Measurements from ENCODE around the gene SNX30. TPM values are rescaled to one million over a fixed set of nuclear protein-coding genes. Genes with fewer than 3 reads are reported as not detected.

SNX30 gene
- polyA plus RNA-seq (2013), result 4.5 TPM

- Histone ChIP-seq H3K4me1 (ENCODE audit: control extremely low read depth in 1 of 4, control insufficient read depth in 4 of 4, insufficient read depth in 4 of 4, low read length in 3 of 4) (peaks cover 9 to 48% (median 26%) of the 10 kb centered on the region in 4 experiments), H3K27ac (ENCODE audit: insufficient read depth in 1 of 2, low read depth in 1 of 2, low read length in 2 of 2, poor library complexity in 1 of 2, severe bottlenecking in 2 of 2) (peak within 1 kb of the TSS in 1 of 2 experiments; percentile 20), H3K4me3 (ENCODE audit: control insufficient read depth in 1 of 7, extremely low read depth in 1 of 7, insufficient read depth in 4 of 7, low read depth in 2 of 7, low read length in 6 of 7) (peak within 1 kb of the TSS; percentile 69 to 91 (median 76)), H3K9me3 (ENCODE audit: control extremely low read depth in 1 of 5, control insufficient read depth in 4 of 5, insufficient read depth in 2 of 5, low read depth in 1 of 5, low read length in 4 of 5) (no peaks in the 10 kb centered on the region), H3K36me3 (ENCODE audit: control insufficient read depth in 4 of 4, insufficient read depth in 4 of 4, low read length in 3 of 4) (no peaks in the 10 kb centered on the region), H3K27me3 (replicated peaks in 2 of 5; ENCODE audit: control insufficient read depth in 4 of 5, insufficient read depth in 5 of 5, low read length in 4 of 5) (peaks cover 0 to 1% (median 0%) of the 10 kb centered on the region in 5 experiments)
- ChIA-PET CTCF (interaction anchor here (0.6 to 2.3 kb wide), 5 partner anchors 16 to 307 kb away, joined by 3 to 5 read pairs (median 3); partner anchors contain the start of gene INIP), POLR2A (no interaction called here)
- peak; percentile 69 to 83 (median 77) for DNase-seq
- WGBS (ENCODE audit: insufficient coverage), result 10% methylated on average over 19 of the region's 49 CpGs
Observed at GRCh38 chr9:112750016-112750763, at the start of gene SNX30. Gene SNX30, plus strand, starts transcription at chr9:112750760. Its CDS starts 242 bp downstream, at chr9:112751002.

GRCh38 chr9:112703304-112703703 lies 47.3 kb upstream of the SNX30 start:
- Histone ChIP-seq H3K9me3 (ENCODE audit: control extremely low read depth in 1 of 5, control insufficient read depth in 4 of 5, insufficient read depth in 2 of 5, low read depth in 1 of 5, low read length in 4 of 5) (no peaks in the 10 kb centered on the region), H3K4me1 (ENCODE audit: control extremely low read depth in 1 of 4, control insufficient read depth in 4 of 4, insufficient read depth in 4 of 4, low read length in 3 of 4) (no peaks in the 10 kb centered on the region), H3K36me3 (ENCODE audit: control insufficient read depth in 4 of 4, insufficient read depth in 4 of 4, low read length in 3 of 4) (peaks cover 0 to 10% (median 6%) of the 10 kb centered on the region in 4 experiments), H3K27ac (ENCODE audit: insufficient read depth in 1 of 2, low read depth in 1 of 2, low read length in 2 of 2, poor library complexity in 1 of 2, severe bottlenecking in 2 of 2) (no peak overlapping the region), H3K4me3 (ENCODE audit: control insufficient read depth in 1 of 7, extremely low read depth in 1 of 7, insufficient read depth in 4 of 7, low read depth in 2 of 7, low read length in 6 of 7) (no peak overlapping the region), H3K27me3 (replicated peaks in 2 of 5; ENCODE audit: control insufficient read depth in 4 of 5, insufficient read depth in 5 of 5, low read length in 4 of 5) (no peaks in the 10 kb centered on the region)
- WGBS (ENCODE audit: insufficient coverage), result 100% methylated on average over 1 of the region's 2 CpGs
- POLR2A ChIA-PET, result no interaction called here
- CTCF ChIA-PET, result no interaction called here
- DNase-seq, result no peak

- Histone ChIP-seq H3K36me3 (ENCODE audit: control insufficient read depth in 4 of 4, insufficient read depth in 4 of 4, low read length in 3 of 4) (peaks cover 3 to 12% (median 6%) of the 10 kb centered on the region in 4 experiments), H3K4me1 (ENCODE audit: control extremely low read depth in 1 of 4, control insufficient read depth in 4 of 4, insufficient read depth in 4 of 4, low read length in 3 of 4) (no peaks in the 10 kb centered on the region), H3K4me3 (ENCODE audit: control insufficient read depth in 1 of 7, extremely low read depth in 1 of 7, insufficient read depth in 4 of 7, low read depth in 2 of 7, low read length in 6 of 7) (no peak overlapping the region), H3K9me3 (ENCODE audit: control extremely low read depth in 1 of 5, control insufficient read depth in 4 of 5, insufficient read depth in 2 of 5, low read depth in 1 of 5, low read length in 4 of 5) (no peaks in the 10 kb centered on the region), H3K27ac (ENCODE audit: insufficient read depth in 1 of 2, low read depth in 1 of 2, low read length in 2 of 2, poor library complexity in 1 of 2, severe bottlenecking in 2 of 2) (no peak overlapping the region), H3K27me3 (replicated peaks in 2 of 5; ENCODE audit: control insufficient read depth in 4 of 5, insufficient read depth in 5 of 5, low read length in 4 of 5) (no peaks in the 10 kb centered on the region)
- DNase-seq, result peak in 2 of 3 donors; percentile 17 to 35
- WGBS (ENCODE audit: insufficient coverage), result 95% methylated on average over 6 of the region's 6 CpGs
- POLR2A ChIA-PET, result interaction anchor here (0.6 kb wide), 1 partner anchor 32 kb away, joined by 3 read pairs; no protein-coding TSS in a partner anchor
- CTCF ChIA-PET, result interaction anchor here (0.6 to 1.0 kb wide), 2 partner anchors 12 to 1126 kb away, joined by 3 read pairs; partner anchors contain the start of gene INIP
Observed at GRCh38 chr9:112705768-112706427, 44.7 kb upstream of the SNX30 start.

- peak in 2 of 3 donors; percentile 41 to 49 for DNase-seq
- 88% methylated on average over 4 of the region's 7 CpGs for WGBS (ENCODE audit: insufficient coverage)
- peaks cover 0 to 8% (median 0%) of the 10 kb centered on the region in 5 experiments for H3K9me3 ChIP-seq (ENCODE audit: control extremely low read depth in 1 of 5, control insufficient read depth in 4 of 5, insufficient read depth in 2 of 5, low read depth in 1 of 5, low read length in 4 of 5)
- H3K27ac ChIP-seq (ENCODE audit: insufficient read depth in 1 of 2, low read depth in 1 of 2, low read length in 2 of 2, poor library complexity in 1 of 2, severe bottlenecking in 2 of 2), result no peak overlapping the region
- ChIA-PET POLR2A (no interaction called here), CTCF (interaction anchor here (0.6 to 2.6 kb wide), 7 partner anchors 16 to 296 kb away, joined by 3 to 13 read pairs (median 3); partner anchors contain the start of gene KIAA1958)
- H3K36me3 ChIP-seq (ENCODE audit: control insufficient read depth in 4 of 4, insufficient read depth in 4 of 4, low read length in 3 of 4), result peaks cover 10 to 26% (median 20%) of the 10 kb centered on the region in 4 experiments
- no peaks in the 10 kb centered on the region for H3K27me3 ChIP-seq (replicated peaks in 2 of 5; ENCODE audit: control insufficient read depth in 4 of 5, insufficient read depth in 5 of 5, low read length in 4 of 5)
- peaks cover 0 to 1% (median 0%) of the 10 kb centered on the region in 4 experiments for H3K4me1 ChIP-seq (ENCODE audit: control extremely low read depth in 1 of 4, control insufficient read depth in 4 of 4, insufficient read depth in 4 of 4, low read length in 3 of 4)
- H3K4me3 ChIP-seq (ENCODE audit: control insufficient read depth in 1 of 7, extremely low read depth in 1 of 7, insufficient read depth in 4 of 7, low read depth in 2 of 7, low read length in 6 of 7), result no peak overlapping the region
Observed at GRCh38 chr9:112711050-112711689, 39.4 kb upstream of the SNX30 start.

- Histone ChIP-seq H3K9me3 (ENCODE audit: control extremely low read depth in 1 of 5, control insufficient read depth in 4 of 5, insufficient read depth in 2 of 5, low read depth in 1 of 5, low read length in 4 of 5) (peaks cover 0 to 8% (median 0%) of the 10 kb centered on the region in 5 experiments), H3K4me3 (ENCODE audit: control insufficient read depth in 1 of 7, extremely low read depth in 1 of 7, insufficient read depth in 4 of 7, low read depth in 2 of 7, low read length in 6 of 7) (no peak overlapping the region), H3K36me3 (ENCODE audit: control insufficient read depth in 4 of 4, insufficient read depth in 4 of 4, low read length in 3 of 4) (peaks cover 10 to 26% (median 20%) of the 10 kb centered on the region in 4 experiments), H3K4me1 (ENCODE audit: control extremely low read depth in 1 of 4, control insufficient read depth in 4 of 4, insufficient read depth in 4 of 4, low read length in 3 of 4) (peaks cover 6 to 10% (median 7%) of the 10 kb centered on the region in 4 experiments), H3K27ac (ENCODE audit: insufficient read depth in 1 of 2, low read depth in 1 of 2, low read length in 2 of 2, poor library complexity in 1 of 2, severe bottlenecking in 2 of 2) (no peak overlapping the region), H3K27me3 (replicated peaks in 2 of 5; ENCODE audit: control insufficient read depth in 4 of 5, insufficient read depth in 5 of 5, low read length in 4 of 5) (no peaks in the 10 kb centered on the region)
- no peak for DNase-seq
- 100% methylated on average over 3 of the region's 3 CpGs for WGBS (ENCODE audit: insufficient coverage)
- POLR2A ChIA-PET, result no interaction called here
- CTCF ChIA-PET, result interaction anchor here (2.2 to 2.6 kb wide), 2 partner anchors 227 to 269 kb away, joined by 6 to 13 read pairs; partner anchors contain the start of gene KIAA1958
Observed at GRCh38 chr9:112712678-112713077, 37.9 kb upstream of the SNX30 start.

- 0% methylated on average over 47 of the region's 51 CpGs for WGBS (ENCODE audit: insufficient coverage)
- H3K27ac ChIP-seq (ENCODE audit: insufficient read depth in 1 of 2, low read depth in 1 of 2, low read length in 2 of 2, poor library complexity in 1 of 2, severe bottlenecking in 2 of 2), result peak within 1 kb of the TSS; percentile 80 to 94
- ChIA-PET CTCF (interaction anchor here (0.6 to 2.3 kb wide), 9 partner anchors 12 to 620 kb away, joined by 3 to 15 read pairs (median 5); partner anchors contain the start of gene SNX30), POLR2A (interaction anchor here (0.6 to 1.2 kb wide), 3 partner anchors 11 to 633 kb away, joined by 3 to 4 read pairs (median 3); partner anchors contain the start of gene HSDL2)
- H3K4me1 ChIP-seq (ENCODE audit: control extremely low read depth in 1 of 4, control insufficient read depth in 4 of 4, insufficient read depth in 4 of 4, low read length in 3 of 4), result peaks cover 6 to 14% (median 8%) of the 10 kb centered on the region in 4 experiments
- DNase-seq, result peak; percentile 98 to 99 (median 99)
- H3K4me3 ChIP-seq (ENCODE audit: control insufficient read depth in 1 of 7, extremely low read depth in 1 of 7, insufficient read depth in 4 of 7, low read depth in 2 of 7, low read length in 6 of 7), result peak within 1 kb of the TSS; percentile 72 to 94 (median 88)
- H3K27me3 ChIP-seq (replicated peaks in 2 of 5; ENCODE audit: control insufficient read depth in 4 of 5, insufficient read depth in 5 of 5, low read length in 4 of 5), result no peaks in the 10 kb centered on the region
- peaks cover 3 to 8% (median 5%) of the 10 kb centered on the region in 4 experiments for H3K36me3 ChIP-seq (ENCODE audit: control insufficient read depth in 4 of 4, insufficient read depth in 4 of 4, low read length in 3 of 4)
- H3K9me3 ChIP-seq (ENCODE audit: control extremely low read depth in 1 of 5, control insufficient read depth in 4 of 5, insufficient read depth in 2 of 5, low read depth in 1 of 5, low read length in 4 of 5), result no peaks in the 10 kb centered on the region
Observed at GRCh38 chr9:112717661-112718331, 32.8 kb upstream of the SNX30 start, which contains the start of gene INIP. Gene INIP, minus strand, starts transcription at chr9:112718117. Its CDS starts 1,632 bp downstream, at chr9:112716485.

All from common myeloid progenitor, CD34-positive (primary cell).